ENCODE measurements around the gene PKN1.
A peak's percentile ranks its signal among the peaks of the same experiment; 100 is the strongest.

PKN1 gene

GRCh38 chr19:14470031-14470876 lies 37.1 kb downstream of the PKN1 start:
- H3K4me3 ChIP-seq (ENCODE audit: low read depth, low read length): no peak overlapping the region
- TF ChIP-seq, protein P1, sequence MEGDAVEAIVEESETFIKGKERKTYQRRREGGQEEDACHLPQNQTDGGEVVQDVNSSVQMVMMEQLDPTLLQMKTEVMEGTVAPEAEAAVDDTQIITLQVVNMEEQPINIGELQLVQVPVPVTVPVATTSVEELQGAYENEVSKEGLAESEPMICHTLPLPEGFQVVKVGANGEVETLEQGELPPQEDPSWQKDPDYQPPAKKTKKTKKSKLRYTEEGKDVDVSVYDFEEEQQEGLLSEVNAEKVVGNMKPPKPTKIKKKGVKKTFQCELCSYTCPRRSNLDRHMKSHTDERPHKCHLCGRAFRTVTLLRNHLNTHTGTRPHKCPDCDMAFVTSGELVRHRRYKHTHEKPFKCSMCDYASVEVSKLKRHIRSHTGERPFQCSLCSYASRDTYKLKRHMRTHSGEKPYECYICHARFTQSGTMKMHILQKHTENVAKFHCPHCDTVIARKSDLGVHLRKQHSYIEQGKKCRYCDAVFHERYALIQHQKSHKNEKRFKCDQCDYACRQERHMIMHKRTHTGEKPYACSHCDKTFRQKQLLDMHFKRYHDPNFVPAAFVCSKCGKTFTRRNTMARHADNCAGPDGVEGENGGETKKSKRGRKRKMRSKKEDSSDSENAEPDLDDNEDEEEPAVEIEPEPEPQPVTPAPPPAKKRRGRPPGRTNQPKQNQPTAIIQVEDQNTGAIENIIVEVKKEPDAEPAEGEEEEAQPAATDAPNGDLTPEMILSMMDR (conservative IDR thresholded peaks at IDR 0.05; ENCODE audit: low read depth, low read length): no peak
- no peak for DNase-seq (ENCODE audit: low read depth)

- TF ChIP-seq, protein P1 (conservative IDR thresholded peaks at IDR 0.05; ENCODE audit: low read depth, low read length): no peak
- H3K4me3 ChIP-seq (ENCODE audit: low read depth, low read length): no peak overlapping the region
- no peak for DNase-seq (ENCODE audit: low read depth)
These were observed 38.5 kb downstream of the PKN1 start for GRCh38 chr19:14471436-14472187.

GRCh38 chr19:14472202-14472938 lies 39.3 kb downstream of the PKN1 start:
- peak overlapping the region; percentile 14 for H3K4me3 ChIP-seq (ENCODE audit: low read depth, low read length)
- peak; percentile 57 for DNase-seq (ENCODE audit: low read depth)
- TF ChIP-seq, protein P1 (conservative IDR thresholded peaks at IDR 0.05; ENCODE audit: low read depth, low read length): peak; percentile 77

- TF ChIP-seq, protein P1 (conservative IDR thresholded peaks at IDR 0.05; ENCODE audit: low read depth, low read length): no peak
- H3K4me3 ChIP-seq (ENCODE audit: low read depth, low read length): no peak overlapping the region
- no peak for DNase-seq (ENCODE audit: low read depth)
These were observed 40.2 kb downstream of the PKN1 start for GRCh38 chr19:14473073-14473977.

GRCh38 chr19:14473978-14474578 lies 41.0 kb downstream of the PKN1 start:
- DNase-seq (ENCODE audit: low read depth): no peak
- H3K4me3 ChIP-seq (ENCODE audit: low read depth, low read length): no peak overlapping the region
- TF ChIP-seq, protein P1 (conservative IDR thresholded peaks at IDR 0.05; ENCODE audit: low read depth, low read length): no peak

DNA sequence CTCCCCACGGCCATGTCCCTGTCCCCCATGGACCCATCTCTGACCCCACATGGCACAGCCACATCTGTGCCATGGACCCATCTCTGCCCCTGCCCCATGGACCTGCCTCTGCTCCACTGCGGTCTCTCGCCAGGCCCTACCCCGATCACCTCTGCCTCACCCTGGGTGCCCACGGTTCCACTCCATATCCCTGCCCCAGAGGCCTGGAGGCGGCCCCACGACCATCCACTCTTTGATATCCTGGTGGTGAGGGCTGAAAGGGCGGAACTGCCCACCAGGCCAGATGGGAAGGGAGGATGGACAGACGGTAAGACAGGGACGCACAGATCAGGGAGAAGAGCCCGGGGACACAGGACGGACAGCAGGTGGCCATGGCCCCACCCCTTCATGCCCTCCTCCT lies 41.7 kb downstream of the PKN1 start:
- peak overlapping the region; percentile 46 for H3K4me3 ChIP-seq (ENCODE audit: low read depth, low read length)
- TF ChIP-seq, protein P1 (conservative IDR thresholded peaks at IDR 0.05; ENCODE audit: low read depth, low read length): no peak
- no peak for DNase-seq (ENCODE audit: low read depth)

Data from choroid plexus epithelial cell (primary cell).